Immature natural killer cell (primary cell): ENCODE results near the gene RUNX1. TPM values are rescaled to one million over a fixed set of nuclear protein-coding genes. Genes with fewer than 3 reads are reported as not detected.

Experiments
- DNase-seq, 3 donors: peaks; one replicate each; pipeline ENCODE4 v3.0.0; 2022; ENCODE audit warnings: mixed read lengths in 1 of 3
- H3K27ac Mint-ChIP-seq, 6 donors: one replicate each; pipeline ENCODE4 v1.8.0; 2020; ENCODE audit warnings: mixed read lengths in 6 of 6, mild to moderate bottlenecking in 5 of 6, inconsistent platforms in 4 of 6, moderate library complexity in 3 of 6
- H3K27me3 Mint-ChIP-seq, 3 donors: one replicate each; pipeline ENCODE4 v1.8.0; 2020 to 2021; ENCODE audit warnings: low read depth in 3 of 3, mild to moderate bottlenecking in 3 of 3, mixed read lengths in 3 of 3, moderate library complexity in 3 of 3, inconsistent platforms in 1 of 3
- H3K36me3 Mint-ChIP-seq, 3 donors: one replicate each; pipeline ENCODE4 v1.8.0; 2020; ENCODE audit warnings: mixed read lengths in 3 of 3, inconsistent platforms in 2 of 3, mild to moderate bottlenecking in 2 of 3
- H3K4me1 Mint-ChIP-seq, 2 donors: one replicate each; pipeline ENCODE4 v1.8.0; 2020; ENCODE audit warnings: inconsistent platforms in 2 of 2, mild to moderate bottlenecking in 2 of 2, mixed read lengths in 2 of 2, moderate library complexity in 1 of 2
- H3K4me3 Mint-ChIP-seq, 5 donors: one replicate each; pipeline ENCODE4 v1.8.0; 2020; ENCODE audit warnings: mild to moderate bottlenecking in 5 of 5, mixed read lengths in 5 of 5, inconsistent platforms in 3 of 5, moderate library complexity in 3 of 5
- H3K9me3 Mint-ChIP-seq, 6 donors: one replicate each; pipeline ENCODE4 v1.8.0; 2020; ENCODE audit warnings: mild to moderate bottlenecking in 6 of 6, mixed read lengths in 6 of 6, inconsistent platforms in 4 of 6, moderate library complexity in 3 of 6
- polyA plus RNA-seq, 3 donors: library from polyadenylated mRNA; unstranded; fragments of 300-500 nt; fragmentation: Illumina TruSeq; gene quantifications; one replicate each; pipeline ENCODE4 v1.2.3, GENCODE V29; 2021

RUNX1 gene
- polyA plus RNA-seq, 3 donors from 2014 or later, result 6.2 to 25.2 (median 10.6) TPM

- Mint-ChIP-seq H3K27me3 (peaks cover 2 to 5% (median 3%) of the 10 kb centered on the region in 3 donors), H3K9me3 (no peaks in the 10 kb centered on the region), H3K36me3 (peaks cover 8 to 16% (median 12%) of the 10 kb centered on the region in 3 donors), H3K4me3 (peak overlapping the region in 1 of 5 donors; percentile 41), H3K27ac (peak overlapping the region; percentile 20 to 89 (median 52)), H3K4me1 (peaks cover 77 to 84% of the 10 kb centered on the region in 2 donors)
- no peak for DNase-seq
Measured at GRCh38 chr21:35016071-35016470, 33.0 kb downstream of the RUNX1 start.

- peak; percentile 29 to 45 (median 42) for DNase-seq
- Mint-ChIP-seq H3K27ac (peak overlapping the region; percentile 38 to 89 (median 54)), H3K4me1 (peaks cover 76 to 84% of the 10 kb centered on the region in 2 donors), H3K27me3 (peaks cover 2 to 5% (median 4%) of the 10 kb centered on the region in 3 donors), H3K4me3 (peak overlapping the region; percentile 1 to 61 (median 41)), H3K9me3 (no peaks in the 10 kb centered on the region), H3K36me3 (peaks cover 6 to 18% (median 12%) of the 10 kb centered on the region in 3 donors)
Measured at GRCh38 chr21:35015435-35016024, 33.6 kb downstream of the RUNX1 start.

- Mint-ChIP-seq H3K4me1 (peaks cover 72 to 84% of the 10 kb centered on the region in 2 donors), H3K27ac (peak overlapping the region in 5 of 6 donors; percentile 19 to 89 (median 54)), H3K27me3 (peaks cover 2 to 5% (median 3%) of the 10 kb centered on the region in 3 donors), H3K36me3 (peaks cover 4 to 18% (median 11%) of the 10 kb centered on the region in 3 donors), H3K9me3 (no peaks in the 10 kb centered on the region), H3K4me3 (peak overlapping the region in 3 of 5 donors; percentile 34 to 48 (median 41))
- no peak for DNase-seq
Measured at GRCh38 chr21:35014302-35015041, 34.6 kb downstream of the RUNX1 start.

- Mint-ChIP-seq H3K4me1 (peaks cover 78 to 96% of the 10 kb centered on the region in 2 donors), H3K27me3 (peaks cover 2 to 5% (median 3%) of the 10 kb centered on the region in 3 donors), H3K27ac (peak overlapping the region; percentile 0 to 77 (median 42)), H3K4me3 (no peak overlapping the region), H3K9me3 (no peaks in the 10 kb centered on the region), H3K36me3 (peaks cover 0 to 4% (median 3%) of the 10 kb centered on the region in 3 donors)
- no peak for DNase-seq
Measured at GRCh38 chr21:35011681-35012080, 37.4 kb downstream of the RUNX1 start.

GRCh38 chr21:35010447-35010846 is 38.7 kb downstream of the RUNX1 start:
- H3K27me3 Mint-ChIP-seq, result peaks cover 2 to 5% (median 3%) of the 10 kb centered on the region in 3 donors
- H3K27ac Mint-ChIP-seq, result peak overlapping the region in 3 of 6 donors; percentile 0 to 40 (median 14)
- H3K4me1 Mint-ChIP-seq, result peaks cover 78 to 96% of the 10 kb centered on the region in 2 donors

GRCh38 chr21:35007348-35007747 is 41.8 kb downstream of the RUNX1 start:
- Mint-ChIP-seq H3K36me3 (peaks cover 0 to 4% (median 3%) of the 10 kb centered on the region in 3 donors), H3K27ac (peak overlapping the region in 5 of 6 donors; percentile 20 to 60 (median 45)), H3K27me3 (peaks cover 0 to 3% (median 2%) of the 10 kb centered on the region in 3 donors), H3K4me3 (peak overlapping the region in 2 of 5 donors; percentile 16 to 44), H3K9me3 (no peaks in the 10 kb centered on the region), H3K4me1 (peaks cover 84 to 100% of the 10 kb centered on the region in 2 donors)
- DNase-seq, result no peak

More at GRCh38 chr21:35010447-35010846, 38.7 kb downstream of the RUNX1 start:
- Mint-ChIP-seq H3K36me3 (peaks cover 0 to 4% (median 3%) of the 10 kb centered on the region in 3 donors), H3K4me3 (no peak overlapping the region), H3K9me3 (no peaks in the 10 kb centered on the region)
- DNase-seq, result no peak

- H3K36me3 Mint-ChIP-seq, result peaks cover under 1 to 4% (median 3%) of the 10 kb centered on the region in 3 donors
Measured at GRCh38 chr21:35006771-35007170, 42.3 kb downstream of the RUNX1 start.

GRCh38 chr21:35006248-35006647 is 42.9 kb downstream of the RUNX1 start:
- Mint-ChIP-seq H3K27ac (peak overlapping the region; percentile 29 to 80 (median 44)), H3K4me3 (peak overlapping the region; percentile 21 to 74 (median 47)), H3K36me3 (peaks cover 3 to 6% (median 4%) of the 10 kb centered on the region in 3 donors), H3K9me3 (no peaks in the 10 kb centered on the region), H3K4me1 (peaks cover 82 to 100% of the 10 kb centered on the region in 2 donors), H3K27me3 (peaks cover 0 to 3% (median 3%) of the 10 kb centered on the region in 3 donors)
- peak; percentile 26 to 37 (median 33) for DNase-seq

More at GRCh38 chr21:35006771-35007170, 42.3 kb downstream of the RUNX1 start:
- peak overlapping the region; percentile 11 to 80 (median 46) for H3K27ac Mint-ChIP-seq
- H3K4me1 Mint-ChIP-seq, result peaks cover 84 to 100% of the 10 kb centered on the region in 2 donors
- peaks cover 0 to 3% (median 3%) of the 10 kb centered on the region in 3 donors for H3K27me3 Mint-ChIP-seq
- H3K4me3 Mint-ChIP-seq, result peak overlapping the region in 4 of 5 donors; percentile 27 to 74 (median 53)
- no peak for DNase-seq
- no peaks in the 10 kb centered on the region for H3K9me3 Mint-ChIP-seq

- H3K36me3 Mint-ChIP-seq, result peaks cover 3 to 6% (median 4%) of the 10 kb centered on the region in 3 donors
- peak overlapping the region; percentile 15 to 74 (median 42) for H3K4me3 Mint-ChIP-seq
- no peaks in the 10 kb centered on the region for H3K9me3 Mint-ChIP-seq
- peaks cover 0 to 3% (median 3%) of the 10 kb centered on the region in 3 donors for H3K27me3 Mint-ChIP-seq
- H3K4me1 Mint-ChIP-seq, result peaks cover 78 to 99% of the 10 kb centered on the region in 2 donors
- peak overlapping the region in 5 of 6 donors; percentile 4 to 80 (median 38) for H3K27ac Mint-ChIP-seq
- DNase-seq, result no peak
Measured at GRCh38 chr21:35005560-35006224, 43.4 kb downstream of the RUNX1 start.

GRCh38 chr21:35005077-35005476 is 44.0 kb downstream of the RUNX1 start:
- peak overlapping the region in 5 of 6 donors; percentile 3 to 71 (median 26) for H3K27ac Mint-ChIP-seq
- H3K36me3 Mint-ChIP-seq, result peaks cover 0 to 6% (median 3%) of the 10 kb centered on the region in 3 donors
- no peaks in the 10 kb centered on the region for H3K9me3 Mint-ChIP-seq
- peaks cover 74 to 99% of the 10 kb centered on the region in 2 donors for H3K4me1 Mint-ChIP-seq
- H3K4me3 Mint-ChIP-seq, result peak overlapping the region in 2 of 5 donors; percentile 8 to 33
- peaks cover 0 to 3% (median 0%) of the 10 kb centered on the region in 3 donors for H3K27me3 Mint-ChIP-seq
- DNase-seq, result no peak

GRCh38 chr21:35004314-35004713 is 44.8 kb downstream of the RUNX1 start:
- Mint-ChIP-seq H3K27ac (peak overlapping the region in 3 of 6 donors; percentile 25 to 71 (median 65)), H3K27me3 (peaks cover 0 to 3% (median 0%) of the 10 kb centered on the region in 3 donors), H3K36me3 (peaks cover 0 to 7% (median 6%) of the 10 kb centered on the region in 3 donors), H3K4me3 (no peak overlapping the region), H3K4me1 (peaks cover 78 to 99% of the 10 kb centered on the region in 2 donors), H3K9me3 (no peaks in the 10 kb centered on the region)
- no peak for DNase-seq

- Mint-ChIP-seq H3K4me1 (peaks cover 79 to 99% of the 10 kb centered on the region in 2 donors), H3K27me3 (peaks cover 0 to 9% (median 0%) of the 10 kb centered on the region in 3 donors), H3K36me3 (peaks cover 0 to 8% (median 7%) of the 10 kb centered on the region in 3 donors), H3K27ac (peak overlapping the region in 2 of 6 donors; percentile 11 to 57), H3K4me3 (peak overlapping the region in 1 of 5 donors; percentile 1), H3K9me3 (no peaks in the 10 kb centered on the region)
- no peak for DNase-seq
Measured at GRCh38 chr21:35002879-35003722, 46.0 kb downstream of the RUNX1 start.
